OCI-LY7 (cell line): Measurements from ENCODE around the gene DOCK1. TPM values are rescaled to one million over a fixed set of nuclear protein-coding genes. Genes with fewer than 3 reads are reported as not detected.

Experiments
- BruUV-seq: library from RNA; stranded (reverse); fragments of 400-500 nt; replicated peaks from 2 replicates; lab custom pipeline; 2021; lab: Mats Ljungman, UMichigan
- CTCF ChIA-PET: fragments of 300-600 bp; sonication (Branson Sonifier 250); formaldehyde crosslinking; loops from one replicate; lab custom pipeline; 2022; ENCODE audit warnings: antibody characterized with exemption; ENCODE audit not compliant: unreplicated experiment; lab: Charles Lee
- POLR2A ChIA-PET: fragments of 300-600 bp; sonication (Branson Sonifier 250); formaldehyde crosslinking; loops from one replicate; lab custom pipeline; 2022; ENCODE audit warnings: antibody characterized with exemption; lab: Charles Lee
- DNase-seq: peaks from one replicate; pipeline ENCODE4 v3.0.0-alpha.2; 2015; ENCODE audit warnings: low spot score
- H2AFZ ChIP-seq: fragments of 200-600 bp; sonication (generic), shearing (Covaris generic); 2 replicates; pipeline ENCODE4 v1.6.1; 2014; ENCODE audit warnings: mild to moderate bottlenecking, antibody characterized with exemption, low read length, moderate library complexity
- H3K27ac ChIP-seq: fragments of 200-600 bp; sonication (generic); 2 replicates; pipeline ENCODE4 v1.5.1; 2014; ENCODE audit warnings: mixed run types, low read depth, mild to moderate bottlenecking, moderate library complexity, low read length, inconsistent platforms; ENCODE audit not compliant: poor library complexity, severe bottlenecking
- H3K36me3 ChIP-seq: fragments of 200-600 bp; sonication (generic); 2 replicates; pipeline ENCODE4 v1.6.1; 2014; ENCODE audit warnings: mild to moderate bottlenecking, antibody characterized with exemption, low read length, moderate library complexity, mixed read lengths; ENCODE audit not compliant: insufficient read depth
- H3K4me1 ChIP-seq: fragments of 200-600 bp; sonication (generic); 2 replicates; pipeline ENCODE4 v1.5.1; 2014; ENCODE audit warnings: mild to moderate bottlenecking, low read length; ENCODE audit not compliant: insufficient read depth, poor library complexity, severe bottlenecking
- H3K4me2 ChIP-seq: fragments of 200-600 bp; sonication (generic); 2 replicates; pipeline ENCODE4 v1.6.1; 2014; ENCODE audit warnings: mild to moderate bottlenecking, low read length
- H3K4me3 ChIP-seq: fragments of 200-600 bp; sonication (generic); 2 replicates; pipeline ENCODE4 v1.5.1; 2014; ENCODE audit warnings: mild to moderate bottlenecking, low read depth, low read length; ENCODE audit not compliant: poor library complexity, severe bottlenecking
- H3K79me2 ChIP-seq: fragments of 200-600 bp; sonication (generic); 2 replicates; pipeline ENCODE4 v1.6.1; 2016; ENCODE audit warnings: low read depth, mild to moderate bottlenecking, low read length, moderate library complexity, mixed read lengths; ENCODE audit not compliant: insufficient read depth
- H3K9me2 ChIP-seq: fragments of 200-600 bp; sonication (generic); 2 replicates; pipeline ENCODE4 v1.6.1; 2016; ENCODE audit warnings: mild to moderate bottlenecking, low read length, mixed read lengths; ENCODE audit not compliant: insufficient read depth
- H3K9me3 ChIP-seq: fragments of 200-600 bp; sonication (generic); 2 replicates; pipeline ENCODE4 v1.6.1; 2014; ENCODE audit warnings: mild to moderate bottlenecking, mixed run types, low read length, mixed read lengths
- H4K20me1 ChIP-seq: fragments of 200-600 bp; sonication (generic); 2 replicates; pipeline ENCODE4 v1.6.1; 2014; ENCODE audit warnings: mild to moderate bottlenecking, antibody characterized with exemption, low read length, moderate library complexity, mixed read lengths; ENCODE audit not compliant: insufficient read depth
- EZH2phosphoT487 ChIP-seq: fragments of 200-600 bp; sonication (generic); IDR thresholded peaks from 2 replicates; pipeline ENCODE4 v1.6.1; 2018; ENCODE audit warnings: low read depth, borderline replicate concordance, mild to moderate bottlenecking, mixed run types, antibody characterized with exemption, low read length, moderate library complexity, mixed read lengths
- intact Hi-C: fragments of 100-400 bp; cut with micrococcal nuclease; formaldehyde crosslinking; loops from one replicate; pipeline ENCODE4 v1.10.0; 2022; ENCODE audit not compliant: unreplicated experiment
- total RNA-seq, 2 experiments: library from RNA; depleted of rRNA in 1 of 2; stranded (reverse); fragments of >200 nt in 1 of 2; shearing (Covaris generic) in 1 of 2; gene quantifications; 2 replicates each; pipeline ENCODE4 v1.2.3, GENCODE V29; 2014 to 2022
- TF ChIP-seq, protein P1 (sequence below): fragments of 200-600 bp; sonication (generic); conservative IDR thresholded peaks from 2 replicates; pipeline ENCODE4 v1.5.1; 2014; ENCODE audit warnings: mild to moderate bottlenecking, antibody characterized with exemption, low read length, moderate library complexity, mixed read lengths

DOCK1 gene
- total RNA-seq, 2 experiments from 2014 or later, result not detected

DNA sequence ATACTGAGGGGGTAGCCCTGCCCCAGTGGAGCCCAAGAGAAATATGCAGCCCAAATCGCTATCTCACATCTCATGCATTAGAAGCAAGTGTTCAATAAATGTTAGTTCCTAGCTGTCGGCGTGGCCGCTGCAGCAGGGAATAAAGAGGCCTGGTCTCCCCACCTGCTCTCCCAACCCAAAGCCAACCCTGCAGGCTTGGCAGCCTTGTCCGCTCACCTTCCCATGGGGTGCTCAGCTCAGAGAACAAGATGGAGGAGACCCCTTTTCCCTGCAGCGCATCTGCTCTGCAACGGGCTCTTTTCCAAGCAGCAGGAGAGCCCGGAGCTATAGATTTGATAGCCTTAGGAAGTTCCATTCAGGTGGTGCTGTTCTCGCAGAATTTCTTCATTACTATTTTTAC, 12.0 kb upstream of the DOCK1 start:
- intact Hi-C loops, result no loop called here
- ChIA-PET POLR2A (interaction anchor here (0.5 kb wide), 1 partner anchor 1715 kb away, joined by 3 read pairs; no protein-coding TSS in a partner anchor), CTCF (no interaction called here)
- Histone ChIP-seq H3K79me2 (no peaks in the 10 kb centered on the region), H3K9me3 (0 out of 2 replicates have a peak, but pooled peaks cover 5% of the 10 kb centered on the region), H3K9me2 (no peaks in the 10 kb centered on the region), H3K4me2 (no peak overlapping the region), H3K27ac (no peak overlapping the region), H4K20me1 (no peaks in the 10 kb centered on the region), H2AFZ (no peak overlapping the region), H3K4me1 (no peaks in the 10 kb centered on the region), H3K4me3 (no peak overlapping the region), H3K36me3 (no peaks in the 10 kb centered on the region)
- no peak for DNase-seq
- TF ChIP-seq, protein P1, sequence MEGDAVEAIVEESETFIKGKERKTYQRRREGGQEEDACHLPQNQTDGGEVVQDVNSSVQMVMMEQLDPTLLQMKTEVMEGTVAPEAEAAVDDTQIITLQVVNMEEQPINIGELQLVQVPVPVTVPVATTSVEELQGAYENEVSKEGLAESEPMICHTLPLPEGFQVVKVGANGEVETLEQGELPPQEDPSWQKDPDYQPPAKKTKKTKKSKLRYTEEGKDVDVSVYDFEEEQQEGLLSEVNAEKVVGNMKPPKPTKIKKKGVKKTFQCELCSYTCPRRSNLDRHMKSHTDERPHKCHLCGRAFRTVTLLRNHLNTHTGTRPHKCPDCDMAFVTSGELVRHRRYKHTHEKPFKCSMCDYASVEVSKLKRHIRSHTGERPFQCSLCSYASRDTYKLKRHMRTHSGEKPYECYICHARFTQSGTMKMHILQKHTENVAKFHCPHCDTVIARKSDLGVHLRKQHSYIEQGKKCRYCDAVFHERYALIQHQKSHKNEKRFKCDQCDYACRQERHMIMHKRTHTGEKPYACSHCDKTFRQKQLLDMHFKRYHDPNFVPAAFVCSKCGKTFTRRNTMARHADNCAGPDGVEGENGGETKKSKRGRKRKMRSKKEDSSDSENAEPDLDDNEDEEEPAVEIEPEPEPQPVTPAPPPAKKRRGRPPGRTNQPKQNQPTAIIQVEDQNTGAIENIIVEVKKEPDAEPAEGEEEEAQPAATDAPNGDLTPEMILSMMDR, result no peak
- no peak for TF ChIP-seq EZH2phosphoT487
- BruUV-seq, result no TSS peak

DNA sequence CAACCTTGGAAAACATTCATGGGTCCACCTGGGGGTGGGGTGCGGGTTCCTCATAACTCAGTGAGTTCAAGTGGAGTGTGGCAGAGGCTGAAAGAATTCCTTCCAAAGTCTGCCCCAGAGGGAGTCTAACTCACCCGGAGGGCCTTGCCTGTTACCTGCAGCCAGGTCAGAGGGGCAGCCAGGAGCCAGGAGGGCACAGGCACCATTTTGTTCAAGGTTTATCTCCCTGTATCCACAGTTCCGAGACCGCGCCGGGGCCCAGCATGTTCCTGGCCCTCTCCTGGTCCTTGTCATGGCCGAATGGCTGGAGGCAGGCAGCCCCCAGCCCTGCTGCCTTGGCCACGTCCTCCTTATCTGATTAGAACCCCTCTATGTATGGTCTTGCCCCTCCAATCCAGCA, 11.4 kb upstream of the DOCK1 start:
- no peaks in the 10 kb centered on the region for H3K36me3 ChIP-seq
- no peak overlapping the region for H3K27ac ChIP-seq
- no TSS peak for BruUV-seq
- no peak overlapping the region for H3K4me2 ChIP-seq
- CTCF ChIA-PET, result no interaction called here
- TF ChIP-seq EZH2phosphoT487, result no peak
- TF ChIP-seq, protein P1, result no peak
- H2AFZ ChIP-seq, result no peak overlapping the region
- intact Hi-C loops, result no loop called here
- H3K79me2 ChIP-seq, result no peaks in the 10 kb centered on the region
- DNase-seq, result no peak
- no peaks in the 10 kb centered on the region for H3K4me1 ChIP-seq
- 0 out of 2 replicates have a peak, but pooled peaks cover 5% of the 10 kb centered on the region for H3K9me3 ChIP-seq
- no peaks in the 10 kb centered on the region for H4K20me1 ChIP-seq
- H3K9me2 ChIP-seq, result no peaks in the 10 kb centered on the region
- no peak overlapping the region for H3K4me3 ChIP-seq
- POLR2A ChIA-PET, result no interaction called here

DNA sequence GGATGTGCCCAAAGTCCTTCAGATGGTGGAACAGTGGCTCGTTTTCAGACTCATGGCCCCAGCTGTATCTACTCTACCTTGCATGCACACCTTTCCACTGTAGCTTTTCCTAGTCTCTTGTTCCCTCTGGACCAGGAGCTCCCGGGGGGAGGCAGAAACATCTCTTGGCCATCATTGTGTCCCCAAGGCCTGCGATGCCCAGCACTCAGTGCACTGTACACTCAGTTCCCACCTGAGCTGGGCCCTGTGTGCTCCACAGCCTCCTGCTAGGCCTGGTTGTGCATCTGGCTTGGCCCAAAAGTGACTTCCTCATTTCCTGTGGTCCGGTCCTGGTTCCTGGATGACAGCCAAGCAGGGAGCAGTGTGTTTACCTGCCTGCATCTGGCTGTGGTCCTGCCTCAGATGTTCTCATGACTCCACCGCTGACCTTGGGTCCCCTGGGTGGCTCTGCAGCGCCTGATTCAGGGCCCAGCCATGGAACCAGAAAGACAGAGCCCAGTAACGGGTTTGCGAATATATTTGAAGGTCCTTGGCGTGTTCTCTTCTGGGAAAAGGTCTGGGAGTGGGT, 9.9 kb upstream of the DOCK1 start:
- Histone ChIP-seq H3K4me3 (no peak overlapping the region), H3K9me3 (0 out of 2 replicates have a peak, but pooled peaks cover 5% of the 10 kb centered on the region), H3K36me3 (no peaks in the 10 kb centered on the region), H3K4me2 (no peak overlapping the region), H3K9me2 (no peaks in the 10 kb centered on the region), H3K27ac (no peak overlapping the region), H4K20me1 (no peaks in the 10 kb centered on the region), H3K79me2 (no peaks in the 10 kb centered on the region), H3K4me1 (no peaks in the 10 kb centered on the region), H2AFZ (no peak overlapping the region)
- ChIA-PET CTCF (interaction anchor here (0.5 kb wide), 1 partner anchor 139 kb away, joined by 3 read pairs; no protein-coding TSS in a partner anchor), POLR2A (no interaction called here)
- BruUV-seq, result no TSS peak
- DNase-seq, result no peak
- intact Hi-C loops, result no loop called here
- no peak for TF ChIP-seq EZH2phosphoT487
- TF ChIP-seq, protein P1, result no peak
